Upper lobe of left lung (tissue), 6 donors: Measurements from ENCODE around the gene SLC1A7. TPM values are rescaled to one million over a fixed set of nuclear protein-coding genes. Genes with fewer than 3 reads are reported as not detected.
A peak's percentile ranks its signal among the peaks of the same experiment; 100 is the strongest.

Experiments
- ATAC-seq, 2 donors: fragments of 200-7000 bp; cut with Tn5 transposase; one replicate each; pipeline ENCODE4 v1.9.1; 2022; ENCODE audit warnings: mild to moderate bottlenecking in 2 of 2, moderate library complexity in 2 of 2; ENCODE audit not compliant: low FRiP score in 2 of 2
- DNase-seq, 2 donors: peaks; one replicate each; pipeline ENCODE4 v3.0.0-alpha.2; 2019 to 2020
- H3K27ac ChIP-seq, 4 donors: fragments of 200-600 bp; sonication (generic); one replicate each; pipeline ENCODE4 v1.5.1; 2016 to 2019
- H3K27me3 ChIP-seq, 4 donors: fragments of 200-600 bp; sonication (generic); one replicate each; pipeline ENCODE4 v1.5.1; 2017 to 2019
- H3K36me3 ChIP-seq, 4 donors: fragments of 200-600 bp; sonication (generic); one replicate each; pipeline ENCODE4 v1.5.1; 2016 to 2019
- H3K4me1 ChIP-seq, 4 donors: fragments of 200-600 bp; sonication (generic); one replicate each; pipeline ENCODE4 v1.5.1; 2018 to 2019
- H3K4me3 ChIP-seq, 4 donors: fragments of 200-600 bp; sonication (generic); one replicate each; pipeline ENCODE4 v1.5.1; 2017 to 2019; ENCODE audit warnings: mild to moderate bottlenecking in 2 of 4, moderate library complexity in 1 of 4
- H3K9me3 ChIP-seq, 4 donors: fragments of 200-600 bp; sonication (generic); one replicate each; pipeline ENCODE4 v1.5.1; 2018 to 2019
- CTCF ChIP-seq, 6 experiments: fragments of 450-650 bp in 4 of 6; fragments of 200-600 bp in 2 of 6; sonication (generic) in 2 of 6; IDR thresholded peaks; one replicate each; pipeline ENCODE4 v1.5.1; 2016 to 2019; ENCODE audit warnings: antibody characterized with exemption in 6 of 6
- EP300 ChIP-seq, 4 donors: sonication (generic); formaldehyde crosslinking; IDR thresholded peaks; one replicate each; pipeline ENCODE4 v1.5.1; 2017; ENCODE audit warnings: antibody characterized with exemption in 4 of 4, control low read depth in 2 of 4
- POLR2A ChIP-seq, 4 donors: fragments of 450-650 bp; IDR thresholded peaks; one replicate each; pipeline ENCODE4 v1.5.1; 2016 to 2017; ENCODE audit warnings: antibody characterized with exemption in 4 of 4, mild to moderate bottlenecking in 2 of 4
- POLR2AphosphoS5 ChIP-seq, 2 donors: sonication (generic); formaldehyde crosslinking; IDR thresholded peaks; one replicate each; pipeline ENCODE4 v1.5.1; 2017; ENCODE audit warnings: antibody characterized with exemption in 2 of 2
- WGBS, 2 donors: methylation state at CpG; one replicate each; pipeline ENCODE4 v1.1.5; 2017 to 2018; 5-methylcytosine and 5-hydroxymethylcytosine counted together
- total RNA-seq, 6 donors: library from RNA; depleted of rRNA in 4 of 6; stranded (reverse); fragments of >200 nt in 4 of 6; gene quantifications; one replicate each; pipeline versions ENCODE4 v1.1.0 to v1.2.1, GENCODE V29; 2016 to 2021
- donor health status: DM: no; HTN: no; CAD: no; lungs with moderate emphysema.
- donor health status: DM: no; HTN: yes; CAD: no; lungs with severe emphysema.

Gene SLC1A7
- total RNA-seq, 6 donors from 2014 or later, result 0.37 to 1.3 (median 0.77) TPM; not detected in 2

GRCh38 chr1:53090227-53091147 lies 52.0 kb downstream of the SLC1A7 start:
- WGBS, 2 donors, result 86 to 92% methylated on average over 15 to 36 of the region's 37 CpGs
- H3K27me3 ChIP-seq, result no peaks in the 10 kb centered on the region
- DNase-seq (peak; percentile 34 to 79), ATAC-seq (peak in 1 of 2 donors; percentile 56)
- peaks cover 3 to 11% (median 6%) of the 10 kb centered on the region in 4 donors for H3K4me1 ChIP-seq
- H3K9me3 ChIP-seq, result no peaks in the 10 kb centered on the region
- no peak for TF ChIP-seq EP300 (IDR thresholded peaks at IDR 0.05)
- TF ChIP-seq POLR2A (IDR thresholded peaks at IDR 0.05), result no peak
- TF ChIP-seq CTCF (IDR thresholded peaks at IDR 0.05), result no peak
- TF ChIP-seq POLR2AphosphoS5 (IDR thresholded peaks at IDR 0.05), result no peak
- H3K27ac ChIP-seq, result no peak overlapping the region
- H3K36me3 ChIP-seq, result no peaks in the 10 kb centered on the region
- H3K4me3 ChIP-seq, result no peak overlapping the region

- no peaks in the 10 kb centered on the region for H3K9me3 ChIP-seq
- H3K4me1 ChIP-seq, result peaks cover 3 to 11% (median 6%) of the 10 kb centered on the region in 4 donors
- DNase-seq (no peak), ATAC-seq (no peak)
- WGBS, 2 donors, result 80 to 82% methylated on average over 6 to 11 of the region's 11 CpGs
- TF ChIP-seq CTCF (IDR thresholded peaks at IDR 0.05) (no peak), POLR2AphosphoS5 (IDR thresholded peaks at IDR 0.05) (no peak), POLR2A (IDR thresholded peaks at IDR 0.05) (no peak), EP300 (IDR thresholded peaks at IDR 0.05) (no peak)
- no peak overlapping the region for H3K27ac ChIP-seq
- H3K27me3 ChIP-seq, result no peaks in the 10 kb centered on the region
- no peaks in the 10 kb centered on the region for H3K36me3 ChIP-seq
- H3K4me3 ChIP-seq, result no peak overlapping the region
Observed at GRCh38 chr1:53089478-53090226, 52.8 kb downstream of the SLC1A7 start.

- peaks cover 3 to 11% (median 6%) of the 10 kb centered on the region in 4 donors for H3K4me1 ChIP-seq
- H3K36me3 ChIP-seq, result no peaks in the 10 kb centered on the region
- TF ChIP-seq POLR2AphosphoS5 (IDR thresholded peaks at IDR 0.05) (no peak), POLR2A (IDR thresholded peaks at IDR 0.05) (no peak), EP300 (IDR thresholded peaks at IDR 0.05) (no peak), CTCF (IDR thresholded peaks at IDR 0.05) (no peak)
- no peak overlapping the region for H3K27ac ChIP-seq
- no peak for ATAC-seq
- no peak for DNase-seq
- H3K4me3 ChIP-seq, result no peak overlapping the region
- no peaks in the 10 kb centered on the region for H3K9me3 ChIP-seq
- WGBS, 2 donors, result 83 to 90% methylated on average over 19 of the region's 19 CpGs
- H3K27me3 ChIP-seq, result no peaks in the 10 kb centered on the region
Observed at GRCh38 chr1:53088616-53089300, 53.7 kb downstream of the SLC1A7 start.

- WGBS, 2 donors, result 74 to 88% methylated on average over 14 to 19 of the region's 27 CpGs
- H3K4me3 ChIP-seq, result no peak overlapping the region
- H3K36me3 ChIP-seq, result no peaks in the 10 kb centered on the region
- H3K27ac ChIP-seq, result no peak overlapping the region
- no peak for TF ChIP-seq POLR2AphosphoS5 (IDR thresholded peaks at IDR 0.05)
- no peak for TF ChIP-seq EP300 (IDR thresholded peaks at IDR 0.05)
- no peak for TF ChIP-seq POLR2A (IDR thresholded peaks at IDR 0.05)
- no peak for TF ChIP-seq CTCF (IDR thresholded peaks at IDR 0.05)
- DNase-seq (peak in 1 of 2 donors; percentile 66), ATAC-seq (no peak)
- H3K4me1 ChIP-seq, result peaks cover 3 to 11% (median 6%) of the 10 kb centered on the region in 4 donors
- no peaks in the 10 kb centered on the region for H3K9me3 ChIP-seq
- no peaks in the 10 kb centered on the region for H3K27me3 ChIP-seq
Observed at GRCh38 chr1:53087332-53088285, 54.8 kb downstream of the SLC1A7 start.
